T47D (cell line): ENCODE data around the gene POLR1A.

Experiments
- DNase-seq, 2 experiments: peaks; one replicate each; pipeline versions ENCODE4 v3.0.0 to v3.0.0-alpha.2; 2011 to 2012; ENCODE audit warnings: low read depth in 1 of 2, low spot score in 1 of 2
- JUND ChIP-seq: IDR thresholded peaks from 2 replicates; pipeline ENCODE4 v1.6.1; 2012; ENCODE audit warnings: low read depth
- in situ Hi-C: cut with HindIII; loops from 2 replicates; pipeline ENCODE4 v1.10.0; 2016; ENCODE audit warnings: low sequenced_read_pairs, low pct_unique_long_range_greater_than_20kb

POLR1A gene

DNA sequence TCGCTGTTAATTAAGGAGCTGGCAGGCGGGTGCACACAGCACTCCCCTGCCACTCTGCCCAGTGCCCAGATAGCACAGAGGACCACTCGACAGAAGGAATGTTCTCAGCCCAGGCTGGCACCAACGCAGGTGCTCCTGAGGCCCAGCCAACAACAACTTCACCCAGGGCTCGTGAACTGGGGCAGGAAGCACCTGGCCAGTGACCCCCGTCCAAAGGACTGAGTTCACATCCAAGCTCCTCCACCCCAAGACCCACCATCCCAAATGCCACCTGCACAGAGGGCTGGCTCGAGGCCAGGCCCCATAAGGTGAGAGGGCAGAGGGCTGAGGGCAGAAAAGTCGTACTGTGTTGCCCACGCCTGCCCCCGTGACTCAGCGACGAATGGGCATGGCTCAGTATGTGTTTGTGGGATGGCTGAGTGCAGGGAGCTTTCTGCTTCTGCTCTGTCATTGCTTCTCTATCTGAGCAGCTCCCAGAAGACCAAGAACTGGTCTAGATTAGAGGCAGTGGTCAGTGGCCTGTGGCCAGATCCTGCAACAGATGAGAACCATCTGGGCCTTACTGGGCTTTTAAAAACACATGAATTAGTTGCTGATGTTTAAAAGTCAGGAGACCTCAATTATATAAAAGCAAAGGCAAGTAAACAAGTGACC lies 68.4 kb downstream of the POLR1A start:
- in situ Hi-C loops = no loop called here
- no peak for DNase-seq
- TF ChIP-seq JUND = no peak

DNA sequence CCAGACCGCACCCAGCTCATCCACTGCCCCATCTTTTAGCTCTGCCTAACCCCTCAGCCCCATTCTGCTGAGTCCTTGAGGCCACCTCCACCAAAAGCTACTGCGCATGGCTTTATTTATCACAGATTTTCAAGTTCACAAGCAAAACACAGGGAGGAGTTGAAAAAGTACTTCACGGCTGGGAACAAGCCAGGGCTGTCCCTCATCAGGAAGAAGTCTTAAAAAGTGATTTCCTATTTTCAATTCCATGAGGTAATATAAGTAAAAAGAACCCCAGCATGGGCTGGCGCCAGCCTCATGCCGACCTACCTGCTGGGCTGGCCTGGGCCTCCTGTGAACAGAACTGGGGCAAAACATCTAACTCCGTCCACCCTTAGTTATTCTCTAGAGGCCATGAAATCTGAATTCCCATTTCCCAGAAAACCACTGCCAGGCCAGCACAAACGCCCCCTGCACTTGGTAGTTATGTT lies 69.0 kb downstream of the POLR1A start:
- no peak for DNase-seq
- TF ChIP-seq JUND = no peak
- in situ Hi-C loops = no loop called here

DNA sequence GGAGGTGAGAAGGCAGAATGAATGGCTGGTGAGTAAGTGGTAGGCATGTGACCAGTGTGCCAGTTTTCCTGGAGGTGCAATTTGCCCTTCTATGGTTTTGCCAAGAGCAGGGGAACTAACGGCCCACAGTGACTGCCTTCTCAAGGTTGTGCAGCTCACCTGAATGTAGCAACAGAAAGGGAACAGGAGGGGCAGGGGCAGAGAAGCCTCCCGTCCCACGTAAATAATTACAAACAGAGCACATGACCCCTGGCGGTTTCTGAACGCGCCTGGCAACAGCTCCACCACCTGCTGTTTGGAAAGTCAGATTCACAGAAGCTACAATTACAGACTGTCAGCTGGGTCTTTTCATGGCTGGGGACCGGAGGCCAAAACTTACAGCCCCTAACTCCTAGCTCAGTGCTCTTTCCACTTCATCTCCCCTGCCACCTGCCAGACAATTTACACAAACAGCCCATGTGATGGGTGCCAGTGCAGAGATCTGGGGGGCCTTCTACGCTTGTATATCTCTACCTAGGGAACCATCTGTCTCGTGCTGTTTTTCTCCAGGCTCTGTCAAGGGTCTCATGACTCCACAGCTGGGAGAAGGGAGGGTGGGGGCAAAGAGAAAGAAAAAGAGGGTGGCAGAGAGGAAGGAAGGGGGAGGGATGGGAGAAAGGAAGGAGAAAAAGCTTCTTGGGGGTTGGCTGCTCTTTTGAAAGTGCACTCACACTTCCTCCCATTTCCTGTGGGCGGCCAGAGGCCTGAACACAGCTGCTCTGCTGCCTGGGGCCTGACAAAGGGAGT lies 69.6 kb downstream of the POLR1A start:
- TF ChIP-seq JUND = no peak
- no peak for DNase-seq
- in situ Hi-C loops = no loop called here

DNA sequence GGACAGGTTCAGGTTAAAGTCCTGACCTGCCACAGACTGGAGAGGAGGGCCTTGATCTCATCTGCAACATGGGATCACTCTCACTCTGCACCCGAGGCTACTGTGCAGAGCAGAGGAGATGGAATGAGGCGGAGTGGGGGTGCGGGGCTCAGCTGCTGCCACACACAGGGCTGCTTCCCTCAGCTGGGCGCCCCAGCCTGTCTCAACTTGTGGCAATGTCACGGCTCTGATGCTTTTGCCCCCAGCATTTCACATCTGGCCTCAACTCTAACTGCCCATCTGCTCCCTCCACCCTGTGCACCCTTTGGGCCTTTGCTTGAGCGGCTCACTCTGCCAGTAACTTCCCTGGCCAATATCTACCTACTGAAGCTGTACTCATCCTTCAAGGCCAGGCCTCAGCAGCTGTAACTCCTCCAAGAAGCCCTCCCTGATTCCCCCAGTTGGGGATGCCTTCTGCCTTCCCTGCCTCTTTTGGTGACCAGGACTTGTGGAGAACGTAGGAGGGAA lies 70.3 kb downstream of the POLR1A start:
- no peak for DNase-seq
- in situ Hi-C loops = no loop called here
- no peak for TF ChIP-seq JUND

DNA sequence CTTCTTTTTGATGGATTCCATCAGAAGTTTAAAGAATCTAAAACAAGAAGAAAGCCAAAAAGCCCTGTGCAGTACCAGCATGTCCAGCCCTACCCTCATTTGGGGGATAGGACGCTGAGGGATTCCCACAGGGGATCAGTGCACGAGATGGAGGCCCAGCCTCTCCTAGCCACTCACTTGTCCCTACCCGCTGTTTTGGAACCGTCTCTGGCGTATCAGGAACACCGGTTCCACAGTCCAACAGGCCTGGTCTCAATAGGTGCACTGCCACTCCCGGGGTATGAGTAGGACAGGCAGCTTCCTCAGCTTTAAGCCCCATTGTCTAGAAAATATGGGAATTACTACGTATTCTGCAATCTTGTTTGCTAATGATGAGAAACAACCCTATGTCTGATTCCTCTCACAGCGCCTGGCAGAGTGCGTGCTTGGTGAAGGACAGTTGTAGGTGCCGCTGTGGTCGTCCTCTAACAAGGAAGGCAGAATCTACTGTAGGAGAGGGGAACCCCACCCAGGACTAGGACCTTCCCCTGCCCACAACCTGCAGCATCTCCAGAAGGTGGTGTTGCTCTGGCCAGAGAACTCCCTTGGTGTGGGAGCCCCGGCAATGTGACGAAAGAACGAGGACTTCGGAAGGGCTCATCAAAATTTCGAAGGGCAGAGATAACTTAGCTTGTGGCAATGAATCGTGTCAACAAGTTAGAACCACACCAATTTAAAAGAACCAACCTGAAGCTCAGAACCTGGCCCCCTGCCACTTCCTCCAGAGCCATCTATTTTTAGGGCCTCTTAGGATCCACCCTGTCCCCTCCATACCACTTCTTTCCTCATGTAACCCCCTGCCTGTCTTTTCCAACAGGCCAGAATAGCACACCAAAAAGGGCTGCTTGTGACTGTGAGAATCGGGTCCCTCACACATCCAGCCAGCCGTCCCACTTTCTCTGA lies 71.7 kb downstream of the POLR1A start:
- TF ChIP-seq JUND = no peak
- in situ Hi-C loops = no loop called here
- no peak for DNase-seq

DNA sequence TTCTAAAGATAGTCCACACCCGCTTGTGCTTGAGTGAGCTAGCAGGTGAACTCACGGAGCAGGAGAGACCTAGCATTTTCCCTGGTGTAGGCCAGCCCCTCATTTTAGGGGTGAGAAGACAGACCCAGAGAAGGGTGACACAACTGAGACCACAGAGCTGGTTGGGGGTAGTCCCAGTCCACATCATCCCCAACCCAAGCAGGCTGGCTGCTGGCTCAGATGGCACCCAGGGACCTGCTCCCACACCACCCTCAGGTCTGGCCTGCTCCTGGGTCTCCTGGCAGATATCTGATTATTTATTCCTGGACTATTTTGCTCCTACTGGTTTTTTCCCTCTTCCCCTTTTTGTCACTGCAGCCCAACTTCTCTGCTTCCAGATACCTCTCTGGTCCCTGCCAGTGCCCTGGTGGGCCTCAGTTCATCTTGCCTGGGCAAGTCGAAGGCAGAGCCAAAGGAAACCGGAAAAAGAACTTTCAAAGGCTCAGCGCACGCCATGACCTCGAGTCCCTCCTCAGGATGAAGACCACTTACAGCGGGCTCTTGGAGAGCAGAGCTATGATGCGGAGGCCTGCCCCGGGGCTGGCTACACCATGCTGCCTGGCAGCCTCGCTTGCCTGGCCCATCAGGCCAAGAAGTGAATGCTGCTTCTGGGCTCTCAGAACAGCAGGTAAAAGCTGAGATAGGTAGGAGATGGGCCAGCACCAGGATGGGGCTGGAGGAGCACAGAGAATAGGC lies 72.7 kb downstream of the POLR1A start:
- in situ Hi-C loops = no loop called here
- TF ChIP-seq JUND = no peak
- no peak for DNase-seq

DNA sequence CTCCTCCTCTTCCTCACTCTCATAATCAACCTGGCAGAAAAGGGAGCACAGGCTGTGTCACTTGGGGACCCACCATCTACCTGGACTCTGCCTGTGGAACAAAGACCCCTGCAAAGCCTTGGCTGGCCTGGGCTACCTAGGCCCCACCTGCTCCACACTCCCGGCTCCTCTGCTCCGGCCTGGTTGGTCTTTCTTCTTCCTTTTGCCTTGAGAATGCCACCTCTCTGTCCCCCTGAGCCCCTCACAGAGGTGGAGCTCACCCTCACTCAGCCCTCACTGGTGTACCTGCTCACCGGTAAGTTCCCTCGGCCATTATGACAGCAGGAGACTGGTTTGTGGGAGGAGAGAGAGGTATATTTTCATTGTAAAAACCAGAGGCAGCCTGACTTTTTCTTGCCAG lies 74.1 kb downstream of the POLR1A start:
- no peak for TF ChIP-seq JUND
- in situ Hi-C loops = no loop called here
- no peak for DNase-seq

DNA sequence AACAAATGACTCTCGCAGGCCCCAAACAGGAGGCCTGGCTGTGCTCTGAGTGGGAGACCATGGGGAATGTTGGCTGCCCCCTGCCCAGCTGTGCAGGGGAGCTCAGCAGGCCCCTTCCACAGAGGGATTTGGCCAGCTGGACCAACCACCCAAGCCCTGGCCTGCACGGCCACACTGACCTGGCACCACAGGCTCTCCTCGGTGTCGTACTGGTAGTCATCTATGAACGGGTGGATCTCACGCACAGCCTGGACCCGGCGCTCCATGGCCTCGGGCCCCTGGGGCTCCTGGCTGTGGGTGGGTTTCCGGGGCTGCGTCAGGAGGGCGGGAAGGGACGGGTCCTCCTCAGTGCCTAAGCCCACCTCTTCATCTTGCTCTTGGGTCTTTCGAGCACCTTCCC lies 74.5 kb downstream of the POLR1A start:
- DNase-seq = no peak
- in situ Hi-C loops = no loop called here
- no peak for TF ChIP-seq JUND

DNA sequence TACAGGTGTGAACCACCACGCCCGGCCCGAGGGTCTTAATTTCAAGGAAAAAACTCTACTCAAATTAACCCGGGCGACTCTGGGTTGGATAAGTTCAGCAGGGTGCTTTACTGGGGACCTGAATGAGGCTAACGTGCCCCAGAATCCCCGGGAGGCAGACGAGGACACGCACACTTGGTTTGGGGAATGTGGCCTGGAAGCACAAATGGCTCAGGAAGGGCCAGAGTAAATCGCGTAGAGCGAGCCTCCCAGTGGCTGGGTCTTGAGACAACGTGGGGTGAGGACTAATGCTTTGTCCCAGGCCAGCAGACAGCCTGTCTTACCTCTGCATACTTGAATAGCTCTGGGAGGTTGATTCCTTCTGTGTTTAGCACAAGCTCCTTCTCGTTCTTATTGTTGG lies 75.8 kb downstream of the POLR1A start:
- in situ Hi-C loops = no loop called here
- TF ChIP-seq JUND = no peak
- DNase-seq = no peak

DNA sequence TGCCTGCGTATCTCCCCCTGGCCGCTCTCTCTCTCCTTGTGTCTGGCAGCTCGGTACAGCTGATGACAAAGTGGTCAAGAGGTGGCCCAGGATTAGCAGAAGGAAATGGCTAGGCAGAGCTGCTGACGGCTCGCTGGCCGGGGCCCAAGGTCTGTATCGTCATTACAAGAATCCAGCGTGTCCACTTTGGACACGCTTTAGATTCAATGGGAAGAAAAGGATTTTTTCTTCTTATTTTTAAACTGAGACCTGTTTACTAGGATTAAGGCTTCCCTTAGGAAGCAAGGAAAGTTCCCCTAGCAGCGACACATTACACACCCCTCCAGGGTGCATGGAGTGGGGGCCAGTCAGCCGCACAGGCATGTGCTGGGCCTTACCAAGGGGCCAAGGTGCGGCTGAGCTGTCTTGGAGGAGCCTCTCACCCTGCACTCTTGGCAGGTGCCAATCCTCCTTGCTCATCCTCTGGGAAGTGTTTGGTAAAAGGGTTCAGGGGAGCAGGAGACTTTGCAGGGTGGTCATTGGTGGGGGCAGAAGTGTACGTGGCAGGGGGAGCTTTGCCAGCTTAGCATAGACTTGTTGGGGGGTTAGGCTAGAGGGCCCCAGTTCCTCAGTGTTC lies 76.8 kb downstream of the POLR1A start:
- no peak for DNase-seq
- in situ Hi-C loops = no loop called here
- no peak for TF ChIP-seq JUND

DNA sequence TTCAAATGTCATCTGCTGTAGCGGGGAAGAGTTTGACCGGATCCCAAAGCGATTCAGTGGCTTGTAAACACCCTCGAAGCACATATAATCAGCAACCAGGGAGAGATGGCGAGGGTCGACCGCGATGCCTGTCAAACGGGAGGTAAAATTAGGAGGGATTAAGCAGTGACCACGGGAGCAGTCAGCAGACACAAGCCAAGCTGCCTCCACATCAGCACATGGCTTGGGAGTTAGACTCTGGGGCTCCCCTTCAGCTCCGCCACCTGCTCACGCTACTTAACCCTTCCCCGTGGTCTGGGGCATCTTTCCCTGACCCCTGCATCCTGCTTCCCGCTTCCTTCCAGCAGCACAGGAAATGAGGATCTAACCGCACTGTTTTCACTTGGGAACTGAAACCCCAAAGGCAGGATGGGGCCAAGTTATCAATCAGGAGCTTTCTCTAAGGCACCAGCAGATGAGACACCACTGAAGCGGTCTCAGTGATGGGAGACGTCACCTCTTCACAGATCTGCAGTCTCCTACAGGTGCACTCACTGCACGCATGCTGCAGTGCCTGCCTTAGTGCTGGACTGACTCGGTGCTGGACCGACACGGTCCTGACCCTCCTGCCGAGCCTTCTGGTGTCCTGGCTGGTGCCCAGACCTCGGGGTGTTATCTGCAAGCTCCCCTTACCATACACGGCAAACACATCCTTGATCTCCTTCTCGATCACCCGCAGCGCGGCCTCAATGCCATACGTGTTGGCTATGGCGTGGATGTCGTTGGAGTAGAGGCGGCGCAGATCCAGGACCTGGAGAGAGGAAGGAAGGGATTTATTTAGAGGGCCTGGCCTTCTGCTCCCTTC lies 77.5 kb downstream of the POLR1A start:
- TF ChIP-seq JUND = no peak
- DNase-seq = no peak
- in situ Hi-C loops = no loop called here
